ENCODE results near the gene MDP1.

- no peak for TF ChIP-seq CTCF (IDR thresholded peaks at IDR 0.05)
- no peak for TF ChIP-seq MAX (CRISPR knock-in tag; IDR thresholded peaks at IDR 0.05)
- no peak for TF ChIP-seq JUN (CRISPR knock-in tag; IDR thresholded peaks at IDR 0.05)
- no peak for TF ChIP-seq SMAD3 (CRISPR knock-in tag; IDR thresholded peaks at IDR 0.05; ENCODE audit: borderline replicate concordance)
- no peak for TF ChIP-seq ZNF263 (CRISPR knock-in tag; IDR thresholded peaks at IDR 0.05; ENCODE audit: low read depth)
- no peak for TF ChIP-seq E2F1 (CRISPR knock-in tag; IDR thresholded peaks at IDR 0.05)
- no peak for TF ChIP-seq SP1 (CRISPR knock-in tag; conservative IDR thresholded peaks at IDR 0.05)
- TF ChIP-seq ZNF512 (CRISPR knock-in tag; IDR thresholded peaks at IDR 0.05; ENCODE audit: borderline replicate concordance) = no peak
Observed at GRCh38 chr14:24224618-24225071, 8.8 kb upstream of the MDP1 start.

Measured in WTC11 (cell line).